B cell (primary cell): Measurements from ENCODE around the gene AGPAT3. TPM values are rescaled to one million over a fixed set of nuclear protein-coding genes. Genes with fewer than 3 reads are reported as not detected.

Experiments used
- ATAC-seq: fragments of 200-7000 bp; cut with Tn5 transposase; one replicate; pipeline ENCODE4 v1.10.0; 2021; ENCODE audit warnings: low read depth, mild to moderate bottlenecking, moderate number of reproducible peaks, moderate library complexity
- CTCF ChIA-PET: fragments of 350-600 bp; sonication (Branson Sonifier 250); formaldehyde crosslinking; loops from one replicate; lab custom pipeline; 2021; ENCODE audit warnings: antibody characterized with exemption, inconsistent platforms; lab: Charles Lee
- POLR2A ChIA-PET: fragments of 350-600 bp; sonication (Branson Sonifier 250); formaldehyde crosslinking; loops from one replicate; lab custom pipeline; 2021; ENCODE audit warnings: antibody characterized with exemption; lab: Charles Lee
- DNase-seq: peaks from one replicate; pipeline ENCODE4 v3.0.0; 2013
- H2AFZ ChIP-seq: 2 replicates; pipeline ENCODE4 v1.6.1; 2012; ENCODE audit warnings: mild to moderate bottlenecking, low read depth, low read length; ENCODE audit not compliant: insufficient read depth, poor library complexity, severe bottlenecking
- H3K27ac ChIP-seq, 2 donors: 1 replicate in 1 of 2; 2 replicates in 1 of 2; pipeline ENCODE4 v1.5.1; 2012 to 2013; ENCODE audit warnings: low read length in 2 of 2, mild to moderate bottlenecking in 2 of 2, moderate library complexity in 1 of 2
- H3K27me3 ChIP-seq, 4 experiments: fragments of 200-600 bp in 1 of 4; sonication (generic) in 1 of 4; replicated peaks in 1 of 4; 1 replicate in 2 of 4; 2 replicates in 2 of 4; pipeline versions ENCODE4 v1.6.1 to v1.7.0; 2013 to 2016; ENCODE audit warnings: low read length in 3 of 4, mild to moderate bottlenecking in 2 of 4, mixed read lengths in 1 of 4, moderate library complexity in 1 of 4; ENCODE audit not compliant: insufficient read depth in 4 of 4, control insufficient read depth in 3 of 4; ENCODE audit errors: control extremely low read depth in 1 of 4
- H3K36me3 ChIP-seq, 2 experiments: replicated peaks in 1 of 2; 1 replicate in 1 of 2; 2 replicates in 1 of 2; pipeline versions ENCODE4 v1.6.1 to v1.7.1; 2013; ENCODE audit warnings: low read length in 1 of 2; ENCODE audit not compliant: insufficient read depth in 2 of 2, control insufficient read depth in 1 of 2; ENCODE audit errors: control extremely low read depth in 1 of 2, extremely low read depth in 1 of 2
- H3K4me1 ChIP-seq, 2 donors: fragments of 200-600 bp in 1 of 2; sonication (generic) in 1 of 2; 1 replicate in 1 of 2; 2 replicates in 1 of 2; pipeline versions ENCODE4 v1.5.1 to v1.6.1; 2013 to 2017; ENCODE audit warnings: low read length in 2 of 2; ENCODE audit not compliant: control insufficient read depth in 2 of 2, insufficient read depth in 2 of 2
- H3K4me2 ChIP-seq: replicated peaks from 2 replicates; pipeline ENCODE3; 2012; ENCODE audit warnings: mild to moderate bottlenecking, low read depth, low read length; ENCODE audit not compliant: poor library complexity, severe bottlenecking
- H3K4me3 ChIP-seq, 5 experiments: fragments of 200-600 bp in 1 of 5; sonication (generic) in 1 of 5; 1 replicate in 3 of 5; 2 replicates in 2 of 5; pipeline versions ENCODE4 v1.5.1 to v1.7.0; 2011 to 2016; ENCODE audit warnings: low read length in 4 of 5, mild to moderate bottlenecking in 4 of 5, low read depth in 2 of 5, control low read depth in 1 of 5, moderate library complexity in 1 of 5; ENCODE audit not compliant: insufficient read depth in 1 of 5; ENCODE audit errors: control extremely low read depth in 1 of 5, extremely low read depth in 1 of 5
- H3K79me2 ChIP-seq: fragments of 200-600 bp; sonication (generic); one replicate; pipeline ENCODE4 v1.6.0; 2016; ENCODE audit warnings: low read length; ENCODE audit not compliant: control insufficient read depth, insufficient read depth
- H3K9ac ChIP-seq: fragments of 200-600 bp; sonication (generic); 2 replicates; pipeline ENCODE4 v1.6.1; 2017; ENCODE audit warnings: mild to moderate bottlenecking, low read length, moderate library complexity
- H3K9me3 ChIP-seq, 3 donors: one replicate each; pipeline versions ENCODE4 v1.6.1 to v1.7.1; 2013; ENCODE audit warnings: low read length in 2 of 3; ENCODE audit not compliant: control insufficient read depth in 2 of 3, insufficient read depth in 1 of 3; ENCODE audit errors: control extremely low read depth in 1 of 3
- H4K20me1 ChIP-seq: 2 replicates; pipeline ENCODE4 v1.6.0; 2012; ENCODE audit warnings: mild to moderate bottlenecking, low read length; ENCODE audit not compliant: insufficient read depth, control insufficient read depth, poor library complexity, severe bottlenecking
- H3K27ac Mint-ChIP-seq: one replicate; pipeline ENCODE4 v1.8.0; 2021; ENCODE audit warnings: mixed read lengths
- H3K27me3 Mint-ChIP-seq: one replicate; pipeline ENCODE4 v1.8.0; 2021; ENCODE audit warnings: mixed read lengths
- H3K4me1 Mint-ChIP-seq: one replicate; pipeline ENCODE4 v1.8.0; 2021; ENCODE audit warnings: mixed read lengths
- H3K4me3 Mint-ChIP-seq: one replicate; pipeline ENCODE4 v1.8.0; 2021; ENCODE audit warnings: mixed read lengths
- H3K9me3 Mint-ChIP-seq: one replicate; pipeline ENCODE4 v1.8.0; 2022; ENCODE audit warnings: mixed read lengths; ENCODE audit not compliant: insufficient read depth
- EZH2 ChIP-seq: IDR thresholded peaks from 2 replicates; pipeline ENCODE4 v1.6.1; 2012; ENCODE audit warnings: borderline replicate concordance, low read depth, mild to moderate bottlenecking, moderate library complexity, low read length; ENCODE audit not compliant: insufficient read depth, poor library complexity, severe bottlenecking
- WGBS: methylation state at CpG from one replicate; pipeline ENCODE4 v1.1.5; 2013; ENCODE audit warnings: missing lambda C conversion rate; ENCODE audit not compliant: insufficient coverage; 5-methylcytosine and 5-hydroxymethylcytosine counted together
- intact Hi-C: fragments of 100-400 bp; cut with micrococcal nuclease; formaldehyde crosslinking; loops from one replicate; pipeline ENCODE4 v1.10.0; 2022
- polyA plus RNA-seq: library from polyadenylated mRNA; depleted of rRNA; stranded (reverse); fragments of >200 nt; gene quantifications from 2 replicates; pipeline ENCODE4 v1.2.3, GENCODE V29; 2012
- total RNA-seq, 2 donors: library from RNA; stranded (reverse); fragments of 120-200 nt in 1 of 2; gene quantifications; 1 replicate in 1 of 2; 2 replicates in 1 of 2; pipeline versions ENCODE4 v1.2.3 to v1.2.4, GENCODE V29; 2013 to 2022
- TF ChIP-seq, protein P1 (sequence below): fragments of 200-600 bp; IDR thresholded peaks from one replicate; pipeline ENCODE4 v1.8.0; 2022; ENCODE audit warnings: antibody characterized with exemption, mild to moderate bottlenecking

AGPAT3 gene
- total and polyA plus RNA-seq, 2 donors (not counting 1 experiment from before 2014, with no cell fraction given), result 14.3 to 49.3 TPM

DNA sequence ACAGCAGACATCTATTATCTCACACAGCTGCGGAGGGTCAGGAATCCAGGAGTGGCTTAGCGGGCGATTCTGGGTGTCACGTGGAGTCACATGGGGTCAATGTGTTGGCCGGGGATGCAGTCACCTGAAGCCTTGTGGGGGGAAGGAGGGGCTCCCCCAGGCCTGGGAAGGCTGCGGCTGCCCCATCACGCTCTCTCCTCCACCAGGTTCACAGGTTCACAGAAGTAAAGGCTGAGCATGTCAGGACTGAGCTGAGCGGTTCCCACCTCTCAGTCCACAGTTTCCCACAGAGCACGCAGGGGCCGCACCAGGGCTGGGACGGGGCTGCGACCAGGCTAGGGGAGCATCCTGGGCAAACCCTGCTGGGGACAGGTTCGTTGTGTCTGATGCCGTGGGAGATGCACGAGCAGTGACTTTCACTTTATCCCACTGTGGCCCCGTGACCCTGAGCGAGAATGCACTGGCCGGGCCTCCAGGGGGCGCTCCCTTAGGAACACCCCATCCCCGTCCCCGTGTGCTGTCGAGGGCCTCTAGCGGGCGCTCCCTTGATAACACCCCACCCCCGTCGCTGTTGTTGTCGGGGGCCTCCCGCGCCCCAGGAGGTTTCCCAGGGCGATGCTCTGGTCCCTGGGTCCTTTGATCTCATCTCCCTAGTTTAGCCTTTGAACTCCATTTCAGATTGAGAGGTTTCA is 73.9 kb downstream of the AGPAT3 start:
- H3K27ac Mint-ChIP-seq, result peak overlapping the region; percentile 82
- no peaks in the 10 kb centered on the region for H3K27me3 ChIP-seq
- 4% methylated on average over 18 of the region's 30 CpGs for WGBS
- peak overlapping the region in 4 of 5 experiments; percentile 56 to 71 (median 66) for H3K4me3 ChIP-seq
- H3K4me3 Mint-ChIP-seq, result peak overlapping the region; percentile 95
- TF ChIP-seq, protein P1, sequence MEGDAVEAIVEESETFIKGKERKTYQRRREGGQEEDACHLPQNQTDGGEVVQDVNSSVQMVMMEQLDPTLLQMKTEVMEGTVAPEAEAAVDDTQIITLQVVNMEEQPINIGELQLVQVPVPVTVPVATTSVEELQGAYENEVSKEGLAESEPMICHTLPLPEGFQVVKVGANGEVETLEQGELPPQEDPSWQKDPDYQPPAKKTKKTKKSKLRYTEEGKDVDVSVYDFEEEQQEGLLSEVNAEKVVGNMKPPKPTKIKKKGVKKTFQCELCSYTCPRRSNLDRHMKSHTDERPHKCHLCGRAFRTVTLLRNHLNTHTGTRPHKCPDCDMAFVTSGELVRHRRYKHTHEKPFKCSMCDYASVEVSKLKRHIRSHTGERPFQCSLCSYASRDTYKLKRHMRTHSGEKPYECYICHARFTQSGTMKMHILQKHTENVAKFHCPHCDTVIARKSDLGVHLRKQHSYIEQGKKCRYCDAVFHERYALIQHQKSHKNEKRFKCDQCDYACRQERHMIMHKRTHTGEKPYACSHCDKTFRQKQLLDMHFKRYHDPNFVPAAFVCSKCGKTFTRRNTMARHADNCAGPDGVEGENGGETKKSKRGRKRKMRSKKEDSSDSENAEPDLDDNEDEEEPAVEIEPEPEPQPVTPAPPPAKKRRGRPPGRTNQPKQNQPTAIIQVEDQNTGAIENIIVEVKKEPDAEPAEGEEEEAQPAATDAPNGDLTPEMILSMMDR, result peak; percentile 99
- no peak for TF ChIP-seq EZH2
- H4K20me1 ChIP-seq, result peaks cover 76% of the 10 kb centered on the region
- peak overlapping the region; percentile 64 for H2AFZ ChIP-seq
- peak overlapping the region in 1 of 2 donors; percentile 41 for H3K27ac ChIP-seq
- DNase-seq, result peak; percentile 91
- intact Hi-C loops, result loop anchor here (1.0 to 2.0 kb wide), 4 partner anchors 22 to 150 kb away; partner anchors contain the start of gene RRP1
- CTCF ChIA-PET, result interaction anchor here (0.9 to 3.5 kb wide), 11 partner anchors 13 to 210 kb away, joined by 3 to 16 read pairs (median 4); no protein-coding TSS in a partner anchor
- H3K79me2 ChIP-seq, result peaks cover 64% of the 10 kb centered on the region
- H3K9me3 ChIP-seq, result peaks cover 0 to 6% (median 0%) of the 10 kb centered on the region in 3 donors
- H3K4me1 Mint-ChIP-seq, result peaks cover 20% of the 10 kb centered on the region
- peaks cover 9 to 23% of the 10 kb centered on the region in 2 donors for H3K4me1 ChIP-seq
- H3K9ac ChIP-seq, result peak overlapping the region; percentile 71
- no peaks in the 10 kb centered on the region for H3K27me3 Mint-ChIP-seq
- ATAC-seq, result peak; percentile 96
- POLR2A ChIA-PET, result interaction anchor here (0.7 to 1.3 kb wide), 3 partner anchors 21 to 150 kb away, joined by 4 to 10 read pairs (median 6); partner anchors contain the start of gene RRP1
- peak overlapping the region; percentile 81 for H3K4me2 ChIP-seq
- H3K36me3 ChIP-seq, result no peaks in the 10 kb centered on the region
- H3K9me3 Mint-ChIP-seq, result no peaks in the 10 kb centered on the region
